Tongue (tissue), 2 donors: Measurements from ENCODE around the gene TRIM46. TPM values are rescaled to one million over a fixed set of nuclear protein-coding genes. Genes with fewer than 3 reads are reported as not detected.
"Not testable (repeated sequence)": the region's sequence is repeated elsewhere in the genome, so short reads cannot be mapped to it uniquely, and the experiment has no call there.

Experiments
- DNase-seq: peaks from one replicate; pipeline ENCODE4 v3.0.0-alpha.2; 2015
- total RNA-seq: library from RNA; depleted of rRNA; stranded (reverse); fragments of >200 nt; gene quantifications from one replicate; pipeline ENCODE4 v1.2.3, GENCODE V29; 2014

Gene TRIM46
- total RNA-seq, 1 donor from 2014 or later = 0.72 TPM

DNA sequence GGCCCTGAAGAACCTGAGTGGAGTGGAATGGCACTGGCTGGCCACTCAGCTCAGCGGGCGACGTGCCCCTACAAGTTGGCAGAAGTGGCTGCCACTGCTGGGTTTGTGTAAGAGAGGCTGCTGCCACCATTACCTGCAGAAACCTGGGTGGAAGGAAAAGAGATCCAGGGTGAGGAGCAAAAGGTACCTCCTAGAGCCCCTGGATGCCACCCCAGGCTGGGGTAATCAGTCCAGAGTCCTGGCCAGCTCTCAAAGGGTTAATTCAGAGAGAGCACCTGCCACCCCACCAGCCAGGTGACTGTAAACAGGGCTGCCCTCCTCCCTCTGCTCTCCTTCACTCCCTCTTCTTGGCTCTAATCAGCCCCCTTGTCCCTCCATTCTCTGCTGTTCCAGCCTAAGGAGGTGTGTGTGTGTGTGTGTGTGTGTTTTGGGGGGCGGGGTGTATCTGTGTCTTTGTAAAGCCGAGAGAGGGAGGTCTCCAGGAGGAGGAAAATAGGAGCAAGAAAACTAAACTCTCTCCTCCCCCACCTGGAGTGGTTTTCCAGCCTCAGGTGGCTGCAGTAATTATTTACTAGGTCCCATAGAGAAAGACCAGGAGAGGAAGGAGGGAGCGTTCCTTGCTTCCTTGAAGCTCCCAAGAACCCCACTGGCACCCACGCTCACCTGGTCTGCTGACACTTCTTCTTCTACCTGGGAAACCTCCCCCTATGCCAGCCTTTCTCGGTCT lies 12.6 kb downstream of the TRIM46 start:
- DNase-seq = no peak

- no peak for DNase-seq
Measured at GRCh38 chr1:155186794-155187455, 13.3 kb downstream of the TRIM46 start.

GRCh38 chr1:155187456-155187891 lies 13.8 kb downstream of the TRIM46 start:
- DNase-seq = no peak

DNA sequence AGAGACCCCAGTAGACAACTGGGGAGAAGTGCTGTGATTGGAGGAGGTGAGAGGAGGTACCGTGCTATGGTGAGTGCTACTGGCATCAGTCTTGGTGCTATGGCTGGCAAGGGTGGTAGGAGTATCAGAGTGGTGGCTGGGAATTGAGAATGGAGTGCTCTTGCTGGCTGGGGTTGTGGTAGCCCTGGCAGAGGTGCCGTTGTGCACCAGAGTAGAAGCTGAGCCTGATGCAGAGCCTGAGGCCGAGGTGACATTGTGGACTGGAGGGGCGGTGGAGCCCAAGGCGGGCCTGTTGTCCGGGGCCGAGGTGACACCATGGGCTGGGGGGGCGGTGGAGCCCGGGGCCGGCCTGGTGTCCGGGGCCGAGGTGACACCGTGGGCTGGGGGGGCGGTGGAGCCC lies 14.6 kb downstream of the TRIM46 start:
- no peak for DNase-seq

- not testable (repeated sequence) for DNase-seq
Measured at GRCh38 chr1:155189926-155190325, 16.3 kb downstream of the TRIM46 start.

DNA sequence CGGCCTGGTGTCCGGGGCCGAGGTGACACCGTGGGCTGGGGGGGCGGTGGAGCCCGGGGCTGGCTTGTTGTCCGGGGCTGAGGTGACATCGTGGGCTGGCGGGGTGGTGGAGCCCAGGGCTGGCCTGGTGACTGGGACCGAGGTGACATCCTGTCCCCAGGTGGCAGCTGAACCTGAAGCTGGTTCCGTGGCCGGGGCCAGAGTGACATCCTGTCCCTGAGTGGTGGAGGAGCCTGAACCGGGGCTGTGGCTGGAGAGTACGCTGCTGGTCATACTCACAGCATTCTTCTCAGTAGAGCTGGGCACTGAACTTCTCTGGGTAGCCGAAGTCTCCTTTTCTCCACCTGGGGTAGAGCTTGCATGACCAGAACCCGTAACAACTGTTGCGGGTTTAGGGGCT lies 18.3 kb downstream of the TRIM46 start:
- DNase-seq = no peak

DNA sequence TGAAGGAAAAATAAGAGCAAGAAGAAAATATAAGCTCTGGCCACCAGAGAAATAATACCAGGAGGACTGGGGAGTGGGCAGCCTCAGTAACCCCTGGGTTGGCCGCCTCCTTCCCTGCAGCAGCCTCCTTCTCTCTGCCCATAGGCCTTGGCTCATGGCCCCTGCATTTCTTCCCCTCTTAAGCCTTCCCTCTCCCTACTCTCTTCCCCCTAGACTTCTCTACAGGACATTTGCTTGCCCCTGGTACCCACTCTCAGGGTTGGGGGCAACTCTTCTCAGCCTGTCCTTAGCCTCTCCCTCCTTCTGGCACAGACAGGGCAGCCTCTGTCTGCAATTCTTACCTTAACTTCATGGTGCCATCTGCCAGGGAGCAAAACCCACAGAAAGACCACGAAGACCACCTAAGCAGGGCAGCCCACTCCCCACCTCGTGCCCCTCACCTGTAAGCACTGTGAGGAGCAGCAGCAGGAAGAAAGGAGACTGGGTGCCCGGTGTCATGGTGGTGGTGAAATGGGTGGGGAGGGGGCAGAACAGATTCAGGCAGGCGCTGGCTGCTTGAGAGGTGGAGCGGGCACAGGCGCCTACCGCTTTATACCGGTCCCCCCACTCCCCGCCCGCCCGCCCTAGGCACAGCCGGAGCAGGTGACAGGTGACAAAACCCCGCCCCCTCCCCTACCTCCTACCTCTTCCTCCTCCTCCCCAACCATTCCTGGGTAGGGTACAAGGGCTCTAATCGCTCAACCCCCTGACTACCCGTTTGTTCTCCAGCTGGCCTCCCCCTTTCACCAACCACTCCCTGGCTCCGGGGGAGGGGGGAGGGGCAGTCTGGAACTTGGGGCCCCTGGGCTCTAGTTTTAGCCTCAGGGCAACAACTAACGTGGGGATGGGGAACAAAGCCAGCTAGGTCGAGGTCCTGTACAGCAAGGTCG lies 19.0 kb downstream of the TRIM46 start:
- DNase-seq = no peak

GRCh38 chr1:155193275-155193990 lies 19.8 kb downstream of the TRIM46 start:
- peak; percentile 93 for DNase-seq

- DNase-seq = not testable (repeated sequence)
Measured at GRCh38 chr1:155193991-155194240, 20.3 kb downstream of the TRIM46 start.

DNA sequence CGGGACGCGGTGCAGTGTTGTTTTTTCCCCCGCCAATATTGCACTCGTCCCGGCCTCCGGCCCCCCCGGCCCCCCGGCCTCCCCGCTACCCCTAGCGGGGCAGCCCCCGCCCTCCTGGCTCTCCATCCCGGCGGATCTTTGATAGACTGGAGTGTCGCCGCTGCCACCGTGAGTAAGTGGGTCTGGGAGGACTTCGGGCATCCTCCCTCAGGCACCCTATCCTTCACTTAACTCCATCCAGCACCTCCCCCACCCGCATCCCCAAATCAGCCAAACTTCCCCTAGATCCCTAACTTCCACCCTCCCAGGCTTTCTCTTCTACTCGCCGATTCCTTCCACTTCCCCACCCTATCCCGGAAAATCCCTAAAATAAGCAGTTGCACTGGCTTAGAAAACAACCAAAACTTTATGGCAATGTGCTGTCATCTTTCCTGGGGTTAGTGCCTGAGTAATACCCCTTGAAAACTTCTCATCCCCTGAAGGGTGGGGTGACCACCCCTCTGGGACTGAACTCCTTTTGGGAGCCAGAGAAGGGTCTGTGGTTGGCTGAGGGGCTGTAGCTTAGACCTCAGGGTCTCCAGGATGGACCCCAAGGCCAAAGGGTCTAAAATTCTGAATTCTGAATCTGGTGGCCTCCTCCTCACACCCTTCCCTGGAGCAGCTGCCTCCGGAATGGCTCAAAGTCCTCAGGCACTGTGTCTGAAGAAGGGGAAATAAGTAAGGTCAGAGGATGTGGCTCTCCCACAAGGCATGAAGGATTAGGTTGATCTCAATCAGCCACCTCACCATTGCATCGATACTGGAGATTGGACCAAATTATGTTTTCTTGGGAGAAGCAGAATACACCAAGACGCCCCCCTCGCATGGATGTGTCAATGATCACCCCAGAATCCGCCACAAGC lies 21.8 kb downstream of the TRIM46 start:
- DNase-seq = no peak

- DNase-seq = no peak
Measured at GRCh38 chr1:155196103-155196892, 22.6 kb downstream of the TRIM46 start.

DNA sequence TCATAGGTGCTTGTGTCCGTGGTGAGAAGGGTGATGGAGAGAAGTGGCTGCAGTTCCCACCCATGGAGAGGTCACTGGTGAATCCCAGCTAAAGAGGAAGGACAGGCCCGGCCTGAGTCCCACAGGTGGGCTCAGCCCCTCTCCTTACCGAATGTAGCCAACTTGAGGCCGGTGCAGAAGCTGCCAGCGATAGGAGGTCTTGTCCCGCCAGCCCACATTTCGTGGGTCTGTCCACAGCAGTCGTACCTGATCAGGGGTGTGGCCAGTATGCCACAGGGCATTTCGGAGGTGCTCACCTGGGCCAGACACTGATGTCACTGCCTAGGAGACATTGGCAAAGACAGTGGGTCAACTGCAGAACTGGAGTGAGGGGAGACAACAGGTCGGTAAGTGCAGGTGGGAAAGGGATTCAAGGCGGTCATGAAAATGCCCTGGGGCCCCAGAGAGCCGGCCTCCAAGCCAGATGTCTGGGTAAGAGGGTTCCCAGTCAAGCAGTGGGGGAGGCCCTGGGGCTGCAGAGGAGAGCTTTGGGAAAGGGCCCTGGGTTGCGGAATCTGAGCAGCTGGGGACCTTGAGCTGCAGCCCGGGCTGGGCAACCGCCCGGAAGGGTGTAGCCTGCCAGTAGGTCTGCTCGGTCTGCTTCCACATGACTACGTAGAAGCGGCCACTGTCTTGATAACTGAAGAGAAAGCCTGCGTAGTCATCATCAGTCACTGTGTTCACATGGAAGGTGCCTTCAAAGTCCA lies 23.4 kb downstream of the TRIM46 start:
- DNase-seq = no peak

DNA sequence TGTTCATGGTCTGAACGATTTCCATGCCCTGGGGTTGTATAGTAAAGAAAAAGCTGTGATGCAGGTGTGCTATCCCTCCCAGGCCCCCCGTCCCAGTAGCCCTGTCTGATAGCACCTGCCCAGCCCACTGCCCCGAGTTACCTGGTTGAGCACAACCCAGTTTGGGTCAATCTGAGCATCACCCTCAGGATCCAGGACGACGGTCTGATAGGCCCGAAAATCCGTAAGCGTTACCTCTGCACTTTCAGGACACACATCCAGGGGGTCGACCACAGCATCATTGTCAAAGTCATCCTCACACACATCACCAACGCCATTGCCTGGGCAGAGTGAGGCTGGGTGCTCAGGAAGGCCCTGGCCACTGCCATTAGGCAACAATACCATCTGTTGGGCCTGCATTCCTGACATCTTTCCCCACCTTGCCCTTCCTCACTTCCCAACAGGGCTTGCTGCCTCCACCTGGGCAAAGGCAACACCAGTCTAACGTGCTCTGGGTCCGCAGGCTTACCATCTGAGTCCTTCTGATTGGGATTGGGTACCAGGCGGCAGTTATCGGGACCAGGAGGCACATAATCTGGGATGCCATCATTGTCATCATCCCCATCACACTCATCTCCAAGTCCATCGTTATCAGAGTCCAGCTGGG lies 24.4 kb downstream of the TRIM46 start:
- DNase-seq = no peak

DNA sequence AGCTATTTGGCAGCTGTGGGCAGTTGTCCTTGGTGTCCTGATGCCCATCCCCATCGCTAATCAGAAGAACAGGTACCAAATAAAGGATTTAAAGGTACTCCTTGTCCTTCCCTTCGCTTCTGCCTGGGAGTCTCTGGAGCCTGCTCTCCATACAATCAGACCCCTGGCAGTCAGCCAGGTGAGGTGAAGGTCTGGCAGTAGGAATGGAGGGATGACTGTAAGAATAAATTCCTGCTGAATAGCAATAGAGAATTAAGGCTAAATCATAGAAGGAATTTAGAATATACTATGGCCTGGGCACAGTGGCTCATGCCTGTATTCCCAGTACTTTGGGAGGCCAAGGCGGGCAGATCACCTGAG lies 24.9 kb downstream of the TRIM46 start:
- DNase-seq = no peak

DNA sequence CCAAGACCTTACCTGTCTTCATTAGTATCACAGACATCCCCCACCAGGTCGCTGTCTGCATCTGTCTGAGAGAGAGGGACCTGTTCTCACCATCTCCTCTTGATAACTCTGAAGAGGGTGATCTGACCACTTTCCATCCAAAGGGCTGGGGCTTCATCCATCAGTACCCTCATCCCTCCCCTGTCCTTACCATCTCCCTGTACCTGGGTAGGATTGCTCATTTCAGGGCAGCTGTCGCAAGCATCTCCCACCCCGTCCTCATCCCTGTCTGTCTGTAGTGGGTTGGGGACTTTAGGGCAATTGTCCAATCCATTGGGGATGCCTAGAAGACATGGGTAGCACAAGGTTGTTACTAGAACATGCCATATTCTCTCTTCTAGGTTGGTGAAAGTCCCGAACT lies 26.1 kb downstream of the TRIM46 start:
- no peak for DNase-seq

- no peak for DNase-seq
Measured at GRCh38 chr1:155200920-155201319, 27.3 kb downstream of the TRIM46 start.

GRCh38 chr1:155202198-155202597 lies 28.5 kb downstream of the TRIM46 start:
- no peak for DNase-seq

DNA sequence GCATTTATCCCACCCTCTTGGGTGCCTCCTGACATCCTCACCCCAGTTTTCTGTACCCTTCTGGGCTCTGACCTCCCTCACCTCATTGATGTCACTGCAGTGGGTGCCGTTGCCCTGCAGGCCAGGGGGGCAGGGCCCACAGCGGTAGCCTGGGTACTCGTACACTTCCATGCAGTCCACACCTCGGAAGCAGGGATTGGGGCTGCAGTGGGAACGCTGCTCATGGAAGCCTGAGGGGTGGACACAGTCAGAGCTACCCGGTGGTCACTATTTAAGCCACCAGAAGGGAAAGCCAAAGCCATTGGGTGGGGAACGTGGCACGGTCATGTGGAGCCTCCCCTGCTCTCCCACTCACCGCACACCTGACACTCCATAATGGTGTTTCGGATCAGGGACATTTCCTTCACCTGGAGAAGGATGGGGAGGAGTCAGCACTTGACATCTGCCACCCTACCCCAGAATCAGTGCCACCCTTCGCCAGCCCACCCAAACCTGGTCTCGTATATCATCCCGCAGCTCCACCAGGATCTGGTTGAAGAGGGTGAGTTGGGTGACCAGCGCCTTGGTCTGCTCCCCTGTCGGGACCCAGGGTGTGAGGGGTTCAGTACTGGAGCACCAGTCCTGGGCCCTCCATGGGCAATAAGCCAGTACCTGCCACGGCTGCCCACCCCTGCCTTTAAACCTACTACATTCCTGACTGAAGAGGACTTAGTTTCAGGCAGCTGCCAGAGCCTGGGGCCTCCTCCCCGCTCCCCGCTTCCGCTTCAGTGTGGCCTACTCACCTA lies 29.3 kb downstream of the TRIM46 start:
- DNase-seq = no peak

- DNase-seq = no peak
Measured at GRCh38 chr1:155205035-155205434, 31.4 kb downstream of the TRIM46 start.
